HG02981 (cell line): Measurements from ENCODE around the gene CYFIP2.
A peak's percentile ranks its signal among the peaks of the same experiment; 100 is the strongest.

ENCODE experiments used
- ATAC-seq: cut with Tn5 transposase; IDR thresholded peaks from one replicate; pipeline ENCODE4 v1.9.1; 2021; ENCODE audit warnings: mild to moderate bottlenecking, moderate library complexity; ENCODE audit not compliant: unreplicated experiment

Gene CYFIP2

GRCh38 chr5:157312492-157312891, 46.6 kb downstream of the CYFIP2 start:
- peak; percentile 90 for ATAC-seq

DNA sequence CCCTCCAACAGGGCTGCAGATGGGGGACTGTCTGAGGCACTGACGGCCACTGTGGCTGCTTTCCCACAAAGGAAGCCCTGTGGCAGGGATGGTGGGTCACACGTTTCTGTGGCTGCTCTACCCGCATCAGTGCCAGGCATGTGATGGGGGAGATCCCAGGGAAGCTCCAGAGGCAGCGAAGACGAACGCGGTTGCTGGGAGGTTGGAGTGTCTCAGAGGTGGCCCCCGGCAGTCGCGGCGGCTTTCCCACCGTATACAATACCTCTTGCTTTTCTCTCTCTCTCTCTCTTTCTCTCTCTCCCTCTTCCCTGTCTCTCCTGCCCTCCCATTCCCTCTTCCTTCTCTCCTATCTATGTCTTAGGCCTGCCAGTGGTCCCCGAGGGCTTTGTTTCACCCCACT, 56.7 kb downstream of the CYFIP2 start:
- ATAC-seq, result no peak

- ATAC-seq, result no peak
Measured at GRCh38 chr5:157323107-157323706, 57.3 kb downstream of the CYFIP2 start.

- no peak for ATAC-seq
Measured at GRCh38 chr5:157324237-157324636, 58.3 kb downstream of the CYFIP2 start.

- ATAC-seq, result no peak
Measured at GRCh38 chr5:157326440-157327005, 60.6 kb downstream of the CYFIP2 start.

DNA sequence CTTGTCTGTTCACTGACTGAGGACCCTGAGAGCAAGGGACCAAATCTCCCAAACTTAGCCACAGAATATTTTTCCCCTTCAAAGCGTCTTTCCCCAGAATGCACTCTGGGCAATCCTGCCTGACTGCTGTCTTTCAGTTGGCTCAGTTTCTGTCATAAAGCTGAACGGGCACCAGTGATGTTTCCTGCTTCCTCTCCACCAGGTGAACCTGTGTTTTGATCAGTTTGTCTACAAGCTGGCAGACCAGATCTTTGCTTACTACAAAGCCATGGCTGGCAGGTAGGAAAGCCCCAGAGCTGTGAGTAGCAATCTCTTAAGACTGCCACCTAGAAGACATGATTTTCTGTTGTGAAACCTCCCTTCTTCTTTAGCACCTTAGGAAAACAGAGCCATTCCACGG, 61.8 kb downstream of the CYFIP2 start:
- ATAC-seq, result no peak

- ATAC-seq, result peak; percentile 95
Measured at GRCh38 chr5:157328277-157328912, 62.5 kb downstream of the CYFIP2 start.

DNA sequence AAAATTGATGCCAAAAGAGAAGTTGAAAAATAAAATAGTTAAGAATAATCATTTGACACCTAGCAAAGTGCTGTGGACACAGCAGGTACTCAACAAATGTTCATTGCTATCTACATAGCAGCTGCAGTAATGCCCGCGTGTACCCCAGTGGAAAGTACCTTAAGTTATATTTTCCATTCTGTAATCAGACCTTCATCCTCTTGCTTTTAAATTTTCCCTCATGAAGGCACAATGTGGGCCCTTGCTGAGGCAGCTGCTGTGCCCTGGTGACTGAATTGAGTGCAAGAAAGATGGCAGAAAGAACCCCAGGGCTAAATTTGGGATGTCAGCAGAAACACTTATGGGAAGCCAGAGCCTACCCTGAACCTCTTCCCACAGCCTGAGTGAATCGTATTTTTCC, 65.9 kb downstream of the CYFIP2 start:
- ATAC-seq, result no peak

GRCh38 chr5:157335534-157336422, 69.9 kb downstream of the CYFIP2 start:
- ATAC-seq, result no peak

DNA sequence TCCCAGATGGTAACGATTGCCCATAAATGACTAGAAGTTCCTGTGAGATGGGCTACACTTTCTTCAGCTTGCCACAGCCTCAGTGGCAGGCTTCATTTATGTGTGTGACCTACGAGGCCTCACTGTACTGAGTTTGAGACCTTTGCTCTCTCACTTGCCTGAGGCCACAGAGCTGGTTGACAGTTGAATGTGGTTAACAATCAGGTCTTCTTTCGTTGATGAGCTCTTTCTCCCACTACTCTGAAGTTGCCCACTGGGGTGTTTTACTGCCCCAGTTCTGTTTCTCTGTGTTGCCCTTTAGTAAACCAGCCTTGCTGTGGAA, 70.5 kb downstream of the CYFIP2 start:
- no peak for ATAC-seq

- ATAC-seq, result no peak
Measured at GRCh38 chr5:157339409-157339808, 73.5 kb downstream of the CYFIP2 start.

DNA sequence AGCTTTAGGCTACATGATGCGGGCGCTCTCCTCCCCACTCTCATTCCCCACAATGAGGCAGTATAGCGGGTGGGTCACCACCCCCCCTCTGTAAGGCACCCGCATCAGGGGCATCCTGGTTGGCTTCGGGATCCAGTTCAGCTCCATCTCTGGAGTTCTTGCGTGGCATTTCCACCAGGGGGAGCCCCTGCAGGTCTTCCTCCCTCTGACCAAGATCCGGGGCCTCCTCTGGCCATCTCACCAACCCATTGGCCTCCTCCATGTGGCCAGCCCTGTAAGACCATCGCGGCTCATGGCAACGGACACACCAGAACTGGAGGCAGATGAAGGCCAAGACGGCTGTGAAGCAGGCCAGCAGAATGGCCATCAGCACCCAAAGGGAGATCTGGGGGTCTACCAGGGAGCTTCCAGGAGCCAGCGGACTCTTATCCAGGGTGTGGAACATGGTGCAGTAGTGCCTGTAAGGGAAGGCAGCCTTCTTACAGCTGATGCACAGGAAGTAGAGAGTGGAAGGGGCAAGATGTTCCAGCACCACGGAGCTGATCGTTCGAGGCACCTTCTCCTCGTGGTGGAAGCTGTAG, 77.0 kb downstream of the CYFIP2 start:
- no peak for ATAC-seq

- no peak for ATAC-seq
Measured at GRCh38 chr5:157343842-157344790, 78.2 kb downstream of the CYFIP2 start.

DNA sequence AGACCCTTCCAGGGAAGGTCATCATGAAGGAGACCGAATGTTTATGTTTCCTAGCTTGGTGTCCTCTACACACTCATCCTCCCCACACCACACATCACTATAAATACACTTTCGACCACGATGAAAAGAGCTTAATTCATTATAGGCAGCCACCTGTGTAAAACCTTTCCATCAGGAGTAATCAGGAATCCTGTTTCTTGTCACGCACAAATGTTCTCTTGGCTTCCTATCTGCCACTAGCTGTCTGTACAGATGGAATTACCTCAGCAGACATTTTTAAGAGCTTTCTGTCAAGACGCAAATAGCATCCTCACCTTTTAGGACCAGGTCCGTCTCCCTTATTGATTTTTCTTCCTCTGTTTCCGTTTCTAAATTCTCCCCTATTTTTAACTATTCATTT, 79.1 kb downstream of the CYFIP2 start:
- no peak for ATAC-seq

DNA sequence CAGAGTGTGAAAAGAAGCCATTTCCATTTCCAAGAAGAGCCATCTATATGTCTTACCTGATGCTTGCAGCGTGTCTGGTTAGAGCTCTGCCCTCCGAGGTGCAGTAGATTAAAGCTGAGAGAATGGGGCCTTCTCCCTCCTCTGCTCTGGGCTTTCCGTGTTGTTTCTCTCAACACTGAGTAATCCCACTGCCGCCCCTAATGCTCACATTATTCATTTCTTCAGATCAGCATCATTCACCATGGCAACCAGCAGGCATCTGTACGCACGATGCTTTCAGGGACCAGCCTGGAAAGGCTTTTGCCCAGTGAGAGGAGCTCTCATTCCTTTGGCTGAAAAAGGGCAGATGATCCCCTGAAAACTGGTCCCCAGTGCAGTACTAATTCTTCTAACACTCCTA, 79.6 kb downstream of the CYFIP2 start:
- ATAC-seq, result no peak

- ATAC-seq, result no peak
Measured at GRCh38 chr5:157347301-157348048, 81.6 kb downstream of the CYFIP2 start.

- ATAC-seq, result no peak
Measured at GRCh38 chr5:157348049-157348400, 82.1 kb downstream of the CYFIP2 start.

GRCh38 chr5:157350939-157351801, 85.2 kb downstream of the CYFIP2 start:
- ATAC-seq, result no peak

GRCh38 chr5:157351802-157352092, 85.8 kb downstream of the CYFIP2 start:
- no peak for ATAC-seq
